SK-N-MC (cell line): ENCODE measurements around the gene TMCO5A.

Experiments used
- EZH2 ChIP-seq: fragments of 200-600 bp; sonication (generic); IDR thresholded peaks from one replicate; pipeline ENCODE4 v1.6.1; 2017; ENCODE audit warnings: antibody characterized with exemption
- FOXP2 ChIP-seq: optimal IDR thresholded peaks from 2 replicates; pipeline ENCODE3; 2011; ENCODE audit warnings: mild to moderate bottlenecking, moderate library complexity; ENCODE audit not compliant: insufficient read depth; ENCODE audit errors: extremely low read length, control extremely low read depth
- POLR2AphosphoS5 ChIP-seq: IDR thresholded peaks from 2 replicates; pipeline ENCODE4 v1.6.1; 2012; ENCODE audit warnings: mild to moderate bottlenecking, low read depth, low read length, borderline replicate concordance

DNA sequence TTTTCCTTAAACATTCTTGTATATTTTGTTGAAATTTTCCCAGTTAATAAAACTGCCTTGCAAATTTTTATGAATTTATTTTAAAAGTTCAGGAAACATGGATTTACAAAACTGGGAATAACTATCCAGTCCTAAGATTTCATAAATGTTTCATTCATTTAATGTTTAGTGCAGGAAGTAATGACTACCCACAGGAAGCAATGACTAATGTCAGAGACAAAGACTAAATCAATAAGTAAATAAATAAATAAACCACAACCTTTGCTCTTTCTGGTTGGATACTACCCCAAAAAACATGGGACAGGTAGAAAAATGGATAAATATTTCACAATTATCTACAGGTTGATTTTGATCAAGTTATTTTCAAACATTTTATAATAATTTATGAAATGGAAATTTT is 48.8 kb upstream of the TMCO5A start:
- TF ChIP-seq EZH2, result no peak
- no peak for TF ChIP-seq POLR2AphosphoS5
- no peak for TF ChIP-seq FOXP2
